Spinal cord (tissue), 10 donors: ENCODE measurements around the gene GJA4. TPM values are rescaled to one million over a fixed set of nuclear protein-coding genes. Genes with fewer than 3 reads are reported as not detected.
"Not testable (repeated sequence)": the region's sequence is repeated elsewhere in the genome, so short reads cannot be mapped to it uniquely, and the experiment has no call there.

Experiments
- DNase-seq, 6 donors: peaks; one replicate each; pipeline versions ENCODE4 v3.0.0 to v3.0.0-alpha.2; 2013 to 2015; ENCODE audit warnings: low spot score in 6 of 6, low read depth in 4 of 6
- H3K27ac ChIP-seq: one replicate; pipeline ENCODE4 v1.5.1; 2013; ENCODE audit warnings: low read depth, low read length, control low read depth
- H3K27me3 ChIP-seq: one replicate; pipeline ENCODE4 v1.6.1; 2013; ENCODE audit warnings: low read length; ENCODE audit not compliant: control insufficient read depth, insufficient read depth
- H3K36me3 ChIP-seq: one replicate; pipeline ENCODE4 v1.6.1; 2013; ENCODE audit warnings: low read length; ENCODE audit not compliant: control insufficient read depth, insufficient read depth
- H3K4me1 ChIP-seq: one replicate; pipeline ENCODE4 v1.6.1; 2013; ENCODE audit warnings: low read length; ENCODE audit not compliant: control insufficient read depth, insufficient read depth
- H3K4me3 ChIP-seq: one replicate; pipeline ENCODE4 v1.5.1; 2013; ENCODE audit warnings: low read depth, low read length, control low read depth
- H3K9me3 ChIP-seq: one replicate; pipeline ENCODE4 v1.6.1; 2013; ENCODE audit warnings: low read length; ENCODE audit not compliant: control insufficient read depth, insufficient read depth
- WGBS: methylation state at CpG from one replicate; pipeline ENCODE4 v1.1.5; 2013; ENCODE audit warnings: missing lambda C conversion rate; ENCODE audit not compliant: insufficient coverage; 5-methylcytosine and 5-hydroxymethylcytosine counted together
- polyA plus RNA-seq, 2 donors: library from polyadenylated mRNA; unstranded; fragments of 120-200 nt; gene quantifications; one replicate each; pipeline ENCODE4 v1.2.1, GENCODE V29; 2013; ENCODE audit not compliant: insufficient read length in 2 of 2
- total RNA-seq, 2 donors: library from RNA; depleted of rRNA in 1 of 2; stranded (reverse); fragments of 120-200 nt in 1 of 2; fragments of >200 nt in 1 of 2; gene quantifications; one replicate each; pipeline versions ENCODE4 v1.2.3 to v1.2.4, GENCODE V29; 2013 to 2014
- donor health status: healthy.

GJA4 gene
- total and polyA plus RNA-seq, 4 donors = 4.0 to 23.6 (median 15.4) TPM

- no peak for DNase-seq
- no peaks in the 10 kb centered on the region for H3K9me3 ChIP-seq
- H3K4me3 ChIP-seq = no peak overlapping the region
- 52% methylated on average over 6 of the region's 8 CpGs for WGBS
- H3K27ac ChIP-seq = no peak overlapping the region
- H3K27me3 ChIP-seq = no peaks in the 10 kb centered on the region
- H3K36me3 ChIP-seq = peaks cover 3% of the 10 kb centered on the region
- no peaks in the 10 kb centered on the region for H3K4me1 ChIP-seq
Measured at GRCh38 chr1:34763142-34763781, 29.5 kb upstream of the GJA4 start.

GRCh38 chr1:34768856-34769255, 23.9 kb upstream of the GJA4 start:
- DNase-seq = no peak
- Histone ChIP-seq H3K4me3 (no peak overlapping the region), H3K27me3 (no peaks in the 10 kb centered on the region), H3K4me1 (no peaks in the 10 kb centered on the region), H3K36me3 (no peaks in the 10 kb centered on the region), H3K9me3 (no peaks in the 10 kb centered on the region), H3K27ac (no peak overlapping the region)
- WGBS = no CpG with 5 or more reads among the region's 3 CpGs

- no peaks in the 10 kb centered on the region for H3K9me3 ChIP-seq
- H3K27ac ChIP-seq = no peak overlapping the region
- H3K4me3 ChIP-seq = no peak overlapping the region
- WGBS = 92% methylated on average over 5 of the region's 5 CpGs
- DNase-seq = no peak
- no peaks in the 10 kb centered on the region for H3K36me3 ChIP-seq
- H3K27me3 ChIP-seq = no peaks in the 10 kb centered on the region
- no peaks in the 10 kb centered on the region for H3K4me1 ChIP-seq
Measured at GRCh38 chr1:34770891-34771504, 21.8 kb upstream of the GJA4 start.

DNA sequence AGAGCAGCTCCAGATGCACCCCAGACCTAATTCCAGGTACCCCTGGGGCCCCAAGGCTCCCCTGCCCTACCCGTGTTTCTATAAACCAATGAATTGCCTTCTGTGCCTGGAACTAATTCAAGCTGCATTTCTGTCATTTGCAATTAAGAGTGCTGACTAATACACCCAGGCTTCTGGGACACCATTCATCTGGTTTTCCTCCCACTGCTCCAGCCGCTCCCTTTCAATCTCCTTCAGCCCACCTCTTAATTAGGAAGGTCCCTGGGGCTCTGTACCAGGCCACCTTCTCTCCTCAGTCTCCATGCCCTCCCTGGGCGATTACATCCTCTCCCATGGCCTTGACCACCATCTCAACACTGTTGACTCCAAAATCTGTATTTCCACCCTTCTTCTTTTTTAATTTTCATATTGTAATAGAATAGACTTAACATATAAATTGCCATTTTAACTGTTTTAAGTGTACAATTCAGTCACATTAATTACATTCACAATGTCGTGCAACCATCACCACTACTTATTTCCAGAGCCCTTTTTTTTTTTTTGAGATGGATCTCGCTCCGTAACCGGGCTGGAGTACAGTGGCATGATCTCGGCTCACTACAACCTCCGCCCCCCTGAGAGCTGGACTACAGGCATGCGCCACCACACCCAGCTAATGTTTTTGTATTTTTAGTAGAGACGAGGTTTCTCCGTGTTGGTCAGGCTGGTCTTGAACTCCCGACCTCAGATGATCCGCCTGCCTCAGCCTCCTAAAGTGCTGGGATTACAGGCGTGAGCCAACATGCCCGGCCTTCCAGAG, 21.0 kb upstream of the GJA4 start:
- 84% methylated on average over 8 of the region's 16 CpGs for WGBS
- no peaks in the 10 kb centered on the region for H3K9me3 ChIP-seq
- no peak overlapping the region for H3K27ac ChIP-seq

DNA sequence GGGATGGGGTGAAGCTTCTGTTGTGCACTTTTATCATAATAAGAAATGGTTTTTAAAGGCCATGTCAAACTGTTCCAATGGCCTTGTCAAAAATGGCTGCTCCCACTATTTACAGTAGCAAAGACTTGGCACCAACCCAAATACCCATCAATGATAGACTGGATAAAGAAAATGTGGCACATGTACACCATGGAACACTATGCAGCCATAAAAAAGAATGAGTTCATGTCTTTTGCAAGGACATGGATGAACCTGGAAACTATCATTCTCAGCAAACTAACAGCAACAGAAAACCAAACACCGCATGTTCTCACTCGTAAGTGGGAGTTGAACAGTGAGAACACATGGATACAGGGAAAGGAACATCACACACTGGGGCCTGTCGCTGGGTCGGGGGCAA, 19.7 kb upstream of the GJA4 start:
- not testable (repeated sequence) for H3K9me3 ChIP-seq, H3K4me3 ChIP-seq, H3K4me1 ChIP-seq, H3K27me3 ChIP-seq, DNase-seq, H3K36me3 ChIP-seq, H3K27ac ChIP-seq
- WGBS = 92% methylated on average over 2 of the region's 4 CpGs

More for the DNA sequence above, 21.0 kb upstream of the GJA4 start:
- H3K4me1 ChIP-seq = no peaks in the 10 kb centered on the region
- H3K27me3 ChIP-seq = no peaks in the 10 kb centered on the region
- no peak overlapping the region for H3K4me3 ChIP-seq
- DNase-seq = no peak
- H3K36me3 ChIP-seq = no peaks in the 10 kb centered on the region

DNA sequence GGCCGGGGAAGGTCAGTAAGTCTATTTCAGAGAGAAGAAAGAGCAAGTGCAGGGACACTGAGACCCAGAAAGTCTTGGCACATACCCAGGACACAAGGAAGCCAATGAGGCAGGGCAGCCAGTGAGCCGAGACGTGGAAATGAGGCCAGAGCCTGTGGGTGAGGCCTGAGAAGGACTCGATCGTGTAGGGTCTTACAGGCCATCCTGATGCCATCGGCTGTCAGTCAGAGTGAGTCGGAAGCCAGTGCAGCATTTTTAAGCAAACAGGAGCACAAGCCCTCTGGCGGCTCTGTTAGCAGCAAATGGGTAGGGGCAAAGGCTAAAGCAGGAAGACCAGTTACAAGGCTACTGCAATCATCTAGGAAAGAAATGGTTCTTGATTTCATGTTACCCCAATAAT, 17.8 kb upstream of the GJA4 start:
- no peak for DNase-seq
- WGBS = 35% methylated on average over 8 of the region's 8 CpGs
- Histone ChIP-seq H3K4me3 (no peak overlapping the region), H3K27ac (no peak overlapping the region), H3K4me1 (no peaks in the 10 kb centered on the region), H3K9me3 (no peaks in the 10 kb centered on the region), H3K27me3 (peaks cover 8% of the 10 kb centered on the region), H3K36me3 (no peaks in the 10 kb centered on the region)

DNA sequence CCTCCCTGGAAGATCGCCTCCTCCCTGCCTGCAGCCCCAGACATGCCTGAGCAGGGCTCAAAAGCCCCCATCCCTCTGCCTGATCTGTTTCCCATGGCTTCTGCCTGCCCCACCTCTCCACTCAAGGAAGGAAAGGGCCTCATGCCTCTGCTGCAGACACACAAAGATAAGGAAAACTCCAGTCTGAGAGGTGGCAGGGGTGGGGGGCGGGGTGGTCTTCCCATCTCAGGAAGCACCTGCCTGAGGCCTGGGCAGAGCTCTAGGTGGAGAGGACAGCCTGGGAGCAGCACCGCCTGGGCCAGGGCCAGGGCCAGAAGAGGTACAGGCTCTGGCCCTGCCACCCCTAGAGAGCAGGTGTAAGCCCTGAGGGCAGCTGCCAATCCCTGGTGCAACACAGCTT, 15.9 kb upstream of the GJA4 start:
- no peak overlapping the region for H3K27ac ChIP-seq
- WGBS = 86% methylated on average over 3 of the region's 3 CpGs
- no peaks in the 10 kb centered on the region for H3K9me3 ChIP-seq
- H3K27me3 ChIP-seq = peaks cover 27% of the 10 kb centered on the region
- H3K4me3 ChIP-seq = no peak overlapping the region
- no peak for DNase-seq
- peaks cover 10% of the 10 kb centered on the region for H3K4me1 ChIP-seq
- no peaks in the 10 kb centered on the region for H3K36me3 ChIP-seq

DNA sequence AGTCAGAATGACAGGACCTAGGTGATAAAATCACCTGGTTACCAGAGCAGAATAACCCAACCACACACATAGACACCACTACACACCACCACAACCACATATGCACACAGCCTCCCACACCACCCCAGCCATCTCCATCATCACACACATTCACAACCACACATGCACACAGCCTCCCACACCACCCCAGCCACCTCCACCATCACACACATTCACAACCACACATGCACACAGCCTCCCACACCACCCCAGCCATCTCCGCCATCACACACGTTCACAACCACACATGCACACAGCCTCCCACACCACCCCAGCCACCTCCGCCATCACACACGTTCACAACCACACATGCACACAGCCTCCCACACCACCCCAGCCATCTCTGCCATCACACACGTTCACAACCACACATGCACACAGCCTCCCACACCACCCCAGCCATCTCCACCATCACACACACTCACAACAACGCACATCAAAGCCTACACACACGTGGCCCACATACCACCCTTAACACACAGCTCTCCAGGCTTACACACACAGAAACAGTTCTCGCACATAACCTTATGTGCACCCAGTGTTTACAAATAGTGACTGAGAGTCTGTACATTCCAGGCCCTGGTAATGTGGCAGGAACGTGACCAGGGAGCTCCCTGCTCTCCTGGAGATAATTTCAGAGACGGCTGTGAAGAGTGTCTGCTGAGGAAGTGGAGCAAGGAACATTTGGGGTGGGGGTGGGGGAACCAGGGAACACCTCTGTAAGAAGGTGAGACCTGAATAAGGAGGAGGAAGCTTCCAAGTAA, 15.1 kb upstream of the GJA4 start:
- no peak for DNase-seq
- no peak overlapping the region for H3K4me3 ChIP-seq
- H3K27ac ChIP-seq = no peak overlapping the region
- peaks cover 12% of the 10 kb centered on the region for H3K4me1 ChIP-seq
- no peaks in the 10 kb centered on the region for H3K36me3 ChIP-seq
- H3K27me3 ChIP-seq = peaks cover 35% of the 10 kb centered on the region
- WGBS = 80% methylated on average over 10 of the region's 10 CpGs
- no peaks in the 10 kb centered on the region for H3K9me3 ChIP-seq

DNA sequence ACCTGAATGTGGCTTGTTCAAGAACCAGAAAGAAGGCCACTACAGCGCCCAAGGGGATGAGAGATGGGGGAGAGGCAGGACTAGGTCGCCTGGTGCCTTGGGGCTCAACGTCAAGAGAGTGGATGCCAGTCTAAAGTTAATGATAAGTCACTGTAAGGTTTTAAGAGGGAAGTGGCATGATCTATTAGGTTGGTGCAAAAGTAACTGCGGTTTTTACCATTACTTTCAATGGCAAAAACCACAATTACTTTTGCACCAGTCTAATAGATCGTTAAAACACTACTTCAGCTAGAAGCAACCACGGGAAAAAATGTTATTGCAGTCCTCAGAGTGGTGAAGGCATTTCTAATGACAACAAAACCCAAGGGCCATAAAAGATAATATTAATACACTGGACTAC, 14.4 kb upstream of the GJA4 start:
- WGBS = 80% methylated on average over 3 of the region's 6 CpGs
- Histone ChIP-seq H3K36me3 (no peaks in the 10 kb centered on the region), H3K27me3 (peaks cover 41% of the 10 kb centered on the region), H3K4me1 (peaks cover 12% of the 10 kb centered on the region), H3K4me3 (no peak overlapping the region), H3K9me3 (no peaks in the 10 kb centered on the region), H3K27ac (no peak overlapping the region)
- DNase-seq = no peak
